Stimulated activated CD8-positive, alpha-beta memory T cell treated with anti-CD3 and anti-CD28 coated beads, Interleukin-15, amount 100 ng/mL, for 24 hours (primary cell): Measurements from ENCODE around the gene DLGAP1.
"Not testable (repeated sequence)": the region's sequence is repeated elsewhere in the genome, so short reads cannot be mapped to it uniquely, and the experiment has no call there.

Experiments
- DNase-seq: peaks from one replicate; pipeline ENCODE4 v3.0.0-alpha.2; 2020; ENCODE audit warnings: low read depth

The DLGAP1 gene

GRCh38 chr18:3495691-3496430, 959.2 kb downstream of the DLGAP1 start:
- DNase-seq, result no peak

GRCh38 chr18:3494569-3494968, 960.5 kb downstream of the DLGAP1 start:
- no peak for DNase-seq

GRCh38 chr18:3494245-3494526, 960.9 kb downstream of the DLGAP1 start:
- no peak for DNase-seq

GRCh38 chr18:3493501-3494244, 961.4 kb downstream of the DLGAP1 start:
- DNase-seq, result no peak

- no peak for DNase-seq
Measured at GRCh38 chr18:3492721-3493120, 962.4 kb downstream of the DLGAP1 start.

GRCh38 chr18:3491981-3492555, 963.0 kb downstream of the DLGAP1 start:
- no peak for DNase-seq

- DNase-seq, result no peak
Measured at GRCh38 chr18:3489462-3489861, 965.6 kb downstream of the DLGAP1 start.

- no peak for DNase-seq
Measured at GRCh38 chr18:3486512-3486911, 968.6 kb downstream of the DLGAP1 start.

- no peak for DNase-seq
Measured at GRCh38 chr18:3485153-3486149, 969.7 kb downstream of the DLGAP1 start.

- no peak for DNase-seq
Measured at GRCh38 chr18:3482258-3482657, 972.8 kb downstream of the DLGAP1 start.

- no peak for DNase-seq
Measured at GRCh38 chr18:3481696-3482210, 973.4 kb downstream of the DLGAP1 start.

GRCh38 chr18:3480827-3481573, 974.1 kb downstream of the DLGAP1 start:
- no peak for DNase-seq

GRCh38 chr18:3479978-3480509, 975.1 kb downstream of the DLGAP1 start:
- DNase-seq, result no peak

- no peak for DNase-seq
Measured at GRCh38 chr18:3478262-3478978, 976.7 kb downstream of the DLGAP1 start.

GRCh38 chr18:3472681-3473544, 982.2 kb downstream of the DLGAP1 start:
- no peak for DNase-seq

GRCh38 chr18:3472121-3472520, 983.0 kb downstream of the DLGAP1 start:
- not testable (repeated sequence) for DNase-seq

- DNase-seq, result no peak
Measured at GRCh38 chr18:3471141-3471648, 983.9 kb downstream of the DLGAP1 start.

GRCh38 chr18:3468833-3469232, 986.3 kb downstream of the DLGAP1 start:
- no peak for DNase-seq

- DNase-seq, result no peak
Measured at GRCh38 chr18:3468066-3468705, 986.9 kb downstream of the DLGAP1 start.
